Measurements from ENCODE around the gene KIRREL3. TPM values are rescaled to one million over a fixed set of nuclear protein-coding genes. Genes with fewer than 3 reads are reported as not detected.

The KIRREL3 gene
- total and polyA plus RNA-seq, 9 of the 15 experiments (the other 6 are each of a cell fraction or from before 2014, with no cell fraction given), result 0.04 to 0.10 TPM; not detected in 7

GRCh38 chr11:126988655-126989054 is 11.9 kb downstream of the KIRREL3 start:
- BruUV-seq (replicated peaks), result no TSS peak
- H4K20me1 ChIP-seq (replicated peaks; ENCODE audit: control insufficient read depth, insufficient read depth, low read length), result no peaks in the 10 kb centered on the region
- H2AFZ ChIP-seq (ENCODE audit: low read depth, low read length), result no peak overlapping the region
- no peaks in the 10 kb centered on the region for H3K9me3 ChIP-seq (replicated peaks; ENCODE audit: control insufficient read depth, insufficient read depth, low read depth, low read length)
- H3K4me3 ChIP-seq, result no peak overlapping the region
- no peaks in the 10 kb centered on the region for H3K79me2 ChIP-seq (ENCODE audit: control insufficient read depth, insufficient read depth, low read length)
- WGBS (ENCODE audit: insufficient coverage, low coverage, missing lambda C conversion rate), result 1% methylated on average over 7 of the region's 7 CpGs
- H3K4me1 ChIP-seq (replicated peaks in 1 of 2; ENCODE audit: control insufficient read depth in 2 of 2, insufficient read depth in 2 of 2, low read length in 2 of 2), result no peaks in the 10 kb centered on the region
- in situ Hi-C loops (cut with MboI) (loop anchor here (10.0 to 25.0 kb wide), 3 partner anchors 276 to 676 kb away; partner anchors contain the start of gene DCPS), intact Hi-C loops (cut with micrococcal nuclease) (no loop called here)
- ChIA-PET POLR2A (interaction anchor here (0.7 to 1.3 kb wide), 2 partner anchors 9 to 202 kb away, joined by 3 read pairs; no protein-coding TSS in a partner anchor), CTCF (ENCODE audit: low intra/inter-chr PET ratio) (no interaction called here)
- H3K27me3 ChIP-seq (ENCODE audit: control insufficient read depth in 2 of 2, insufficient read depth in 2 of 2, low read length in 2 of 2), result peaks cover 0 to 8% of the 10 kb centered on the region in 2 experiments; a peak in 2 of 5 replicates
- H3K27ac ChIP-seq (ENCODE audit: extremely low read depth, low read depth, low read length), result no peak overlapping the region
- H3K4me2 ChIP-seq (ENCODE audit: insufficient read depth, low read length), result no peak overlapping the region
- TF ChIP-seq SRSF9 (IDR thresholded peaks at IDR 0.05; ENCODE audit: borderline replicate concordance, low read depth, low read length) (no peak), ZNF197 (CRISPR knock-in tag; IDR thresholded peaks at IDR 0.05; ENCODE audit: low read depth) (no peak), CXXC5 (CRISPR knock-in tag; IDR thresholded peaks at IDR 0.05) (no peak), U2AF1 (optimal IDR thresholded peaks at IDR 0.05; ENCODE audit: low read depth, low read length) (no peak)
- no peak overlapping the region for H3K9ac ChIP-seq (ENCODE audit: insufficient read depth in 1 of 2, low read depth in 2 of 2, low read length in 2 of 2)
- FAIRE-seq (no peak), ATAC-seq (no peak), DNase-seq (ENCODE audit: extremely low read depth in 1 of 4, low spot score in 3 of 4) (no peak)
- no peaks in the 10 kb centered on the region for H3K36me3 ChIP-seq (ENCODE audit: control insufficient read depth, insufficient read depth, low read length)
- no peaks in the 10 kb centered on the region for H3K9me1 ChIP-seq (ENCODE audit: control insufficient read depth, insufficient read depth, low read length)

GRCh38 chr11:126981635-126982034 is 18.9 kb downstream of the KIRREL3 start:
- H3K9me3 ChIP-seq (replicated peaks; ENCODE audit: control insufficient read depth, insufficient read depth, low read depth, low read length), result no peaks in the 10 kb centered on the region
- ATAC-seq, result no peak
- WGBS (ENCODE audit: insufficient coverage, low coverage, missing lambda C conversion rate), result 0% methylated on average over 2 of the region's 2 CpGs
- ChIA-PET CTCF (ENCODE audit: low intra/inter-chr PET ratio) (no interaction called here), POLR2A (no interaction called here)
- H3K36me3 ChIP-seq (ENCODE audit: control insufficient read depth, insufficient read depth, low read length), result no peaks in the 10 kb centered on the region
- H3K27me3 ChIP-seq (ENCODE audit: control insufficient read depth in 2 of 2, insufficient read depth in 2 of 2, low read length in 2 of 2), result no peaks in the 10 kb centered on the region; a peak in 1 of 5 replicates
- TF ChIP-seq NR2C1 (IDR thresholded peaks at IDR 0.05) (no peak), NR2C1 (tag; IDR thresholded peaks at IDR 0.05) (no peak), ZNF324 (CRISPR knock-in tag; IDR thresholded peaks at IDR 0.05) (no peak), MED1 (CRISPR knock-in tag; IDR thresholded peaks at IDR 0.05; ENCODE audit: borderline replicate concordance) (no peak), ZFPM2 (CRISPR knock-in tag; IDR thresholded peaks at IDR 0.05) (no peak), SAFB2 (IDR thresholded peaks at IDR 0.05; ENCODE audit: borderline replicate concordance, low read depth, low read length, severe bottlenecking) (no peak), PURB (CRISPR knock-in tag; IDR thresholded peaks at IDR 0.05; ENCODE audit: low read depth) (no peak), ZNF253 (CRISPR knock-in tag; conservative IDR thresholded peaks at IDR 0.05) (no peak), ZNF444 (CRISPR knock-in tag; IDR thresholded peaks at IDR 0.05) (no peak), FOS (IDR thresholded peaks at IDR 0.05; ENCODE audit: extremely low read depth, insufficient read length) (no peak), BMI1 (IDR thresholded peaks at IDR 0.05; ENCODE audit: low read length) (no peak)
- no peak for FAIRE-seq
- no peak overlapping the region for H3K4me2 ChIP-seq (ENCODE audit: insufficient read depth, low read length)
- intact Hi-C loops (cut with micrococcal nuclease), result no loop called here
- no peak overlapping the region for H3K27ac ChIP-seq (ENCODE audit: extremely low read depth, low read depth, low read length)
- H3K79me2 ChIP-seq (ENCODE audit: control insufficient read depth, insufficient read depth, low read length), result no peaks in the 10 kb centered on the region
- no peak overlapping the region for H2AFZ ChIP-seq (ENCODE audit: low read depth, low read length)
- BruUV-seq (replicated peaks), result no TSS peak
- no peak for DNase-seq (ENCODE audit: extremely low read depth in 1 of 4, low spot score in 3 of 4)
- no peak overlapping the region for H3K4me3 ChIP-seq
- H3K9me1 ChIP-seq (ENCODE audit: control insufficient read depth, insufficient read depth, low read length), result no peaks in the 10 kb centered on the region
- in situ Hi-C loops (cut with MboI), result loop anchor here (10.0 to 25.0 kb wide), 3 partner anchors 269 to 669 kb away; partner anchors contain the start of gene DCPS
- H4K20me1 ChIP-seq (replicated peaks; ENCODE audit: control insufficient read depth, insufficient read depth, low read length), result no peaks in the 10 kb centered on the region
- H3K9ac ChIP-seq (ENCODE audit: insufficient read depth in 1 of 2, low read depth in 2 of 2, low read length in 2 of 2), result no peak overlapping the region
- H3K4me1 ChIP-seq (replicated peaks in 1 of 2; ENCODE audit: control insufficient read depth in 2 of 2, insufficient read depth in 2 of 2, low read length in 2 of 2), result no peaks in the 10 kb centered on the region

Measured in K562 (cell line).